HepG2 (cell line): ENCODE results near the gene JPT2.

ENCODE experiments used
- ELF4 ChIP-seq: sonication (generic); formaldehyde crosslinking; IDR thresholded peaks from 2 replicates; pipeline ENCODE4 v1.5.0; 2020; ENCODE audit warnings: missing genetic modification reagents, mild to moderate bottlenecking, moderate library complexity, borderline replicate concordance
- FOXK1 ChIP-seq: sonication (generic); formaldehyde crosslinking; IDR thresholded peaks from 2 replicates; pipeline ENCODE4 v1.4.0; 2020; ENCODE audit warnings: low read depth, missing genetic modification reagents, borderline replicate concordance
- KAT8 ChIP-seq: IDR thresholded peaks from 2 replicates; pipeline ENCODE4 v1.6.1; 2016; ENCODE audit warnings: missing genetic modification reagents, missing compliant biosample characterization
- MAZ ChIP-seq, 2 experiments: sonication (generic) in 1 of 2; formaldehyde crosslinking in 1 of 2; IDR thresholded peaks; 2 replicates each; pipeline versions ENCODE4 v1.5.0 to v1.6.1; 2012 to 2020; ENCODE audit warnings: low read depth in 2 of 2, mild to moderate bottlenecking in 2 of 2, borderline replicate concordance in 1 of 2, improper control_type of control experiment in 1 of 2, low read length in 1 of 2, missing genetic modification reagents in 1 of 2, moderate library complexity in 1 of 2
- PHF8 ChIP-seq: sonication (generic); formaldehyde crosslinking; IDR thresholded peaks from 2 replicates; pipeline ENCODE4 v1.5.0; 2020; ENCODE audit warnings: missing genetic modification reagents
- POLR2A ChIP-seq, 2 experiments: IDR thresholded peaks; 2 replicates each; pipeline ENCODE4 v1.6.1; 2011; ENCODE audit warnings: low read depth in 2 of 2, low read length in 2 of 2, mild to moderate bottlenecking in 1 of 2, moderate library complexity in 1 of 2; ENCODE audit not compliant: insufficient read depth in 1 of 2
- TAF1 ChIP-seq: sonication (generic); formaldehyde crosslinking; IDR thresholded peaks from 2 replicates; pipeline ENCODE4 v1.4.0; 2020; ENCODE audit warnings: missing genetic modification reagents
- TBP ChIP-seq: sonication (generic); formaldehyde crosslinking; IDR thresholded peaks from 2 replicates; pipeline ENCODE4 v1.5.0; 2020; ENCODE audit warnings: missing genetic modification reagents
- ZBTB7A ChIP-seq: sonication (generic); formaldehyde crosslinking; IDR thresholded peaks from 2 replicates; pipeline ENCODE4 v1.8.0; 2022; ENCODE audit warnings: mild to moderate bottlenecking, missing genetic modification reagents
- ZSCAN12 ChIP-seq: sonication (generic); formaldehyde crosslinking; IDR thresholded peaks from 2 replicates; pipeline ENCODE4 v1.9.0; 2021; ENCODE audit warnings: mild to moderate bottlenecking, missing genetic modification reagents
- TF ChIP-seq, protein P1 (sequence below): sonication (generic); formaldehyde crosslinking; IDR thresholded peaks from 2 replicates; pipeline ENCODE4 v1.4.0; 2020; ENCODE audit warnings: missing genetic modification reagents, borderline replicate concordance
- TF ChIP-seq, protein P2 (sequence below): sonication (generic); formaldehyde crosslinking; IDR thresholded peaks from 2 replicates; pipeline ENCODE4 v1.5.0; 2020; ENCODE audit warnings: mild to moderate bottlenecking, missing genetic modification reagents, borderline replicate concordance

DNA sequence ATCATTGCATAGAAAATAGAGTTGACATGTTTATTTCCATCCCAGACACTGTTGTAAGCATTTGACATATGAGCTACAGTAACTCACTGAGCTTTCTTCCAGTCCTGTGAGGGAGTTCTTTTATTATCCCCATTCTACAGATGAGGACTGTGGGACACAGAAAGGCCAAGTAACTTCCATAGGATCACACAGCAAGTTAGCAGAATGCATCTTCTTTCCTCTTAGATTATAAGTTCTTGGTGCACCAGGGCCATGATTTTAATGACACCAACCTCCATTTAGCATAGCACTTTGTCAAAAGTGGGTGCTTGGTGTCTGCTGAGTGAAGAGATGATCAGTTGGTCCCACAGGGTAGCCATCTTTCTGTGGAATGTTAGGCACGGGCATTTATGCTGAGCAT lies 12.7 kb downstream of the JPT2 start:
- TF ChIP-seq PHF8 (CRISPR knock-in tag) = no peak
- TF ChIP-seq, protein P1, sequence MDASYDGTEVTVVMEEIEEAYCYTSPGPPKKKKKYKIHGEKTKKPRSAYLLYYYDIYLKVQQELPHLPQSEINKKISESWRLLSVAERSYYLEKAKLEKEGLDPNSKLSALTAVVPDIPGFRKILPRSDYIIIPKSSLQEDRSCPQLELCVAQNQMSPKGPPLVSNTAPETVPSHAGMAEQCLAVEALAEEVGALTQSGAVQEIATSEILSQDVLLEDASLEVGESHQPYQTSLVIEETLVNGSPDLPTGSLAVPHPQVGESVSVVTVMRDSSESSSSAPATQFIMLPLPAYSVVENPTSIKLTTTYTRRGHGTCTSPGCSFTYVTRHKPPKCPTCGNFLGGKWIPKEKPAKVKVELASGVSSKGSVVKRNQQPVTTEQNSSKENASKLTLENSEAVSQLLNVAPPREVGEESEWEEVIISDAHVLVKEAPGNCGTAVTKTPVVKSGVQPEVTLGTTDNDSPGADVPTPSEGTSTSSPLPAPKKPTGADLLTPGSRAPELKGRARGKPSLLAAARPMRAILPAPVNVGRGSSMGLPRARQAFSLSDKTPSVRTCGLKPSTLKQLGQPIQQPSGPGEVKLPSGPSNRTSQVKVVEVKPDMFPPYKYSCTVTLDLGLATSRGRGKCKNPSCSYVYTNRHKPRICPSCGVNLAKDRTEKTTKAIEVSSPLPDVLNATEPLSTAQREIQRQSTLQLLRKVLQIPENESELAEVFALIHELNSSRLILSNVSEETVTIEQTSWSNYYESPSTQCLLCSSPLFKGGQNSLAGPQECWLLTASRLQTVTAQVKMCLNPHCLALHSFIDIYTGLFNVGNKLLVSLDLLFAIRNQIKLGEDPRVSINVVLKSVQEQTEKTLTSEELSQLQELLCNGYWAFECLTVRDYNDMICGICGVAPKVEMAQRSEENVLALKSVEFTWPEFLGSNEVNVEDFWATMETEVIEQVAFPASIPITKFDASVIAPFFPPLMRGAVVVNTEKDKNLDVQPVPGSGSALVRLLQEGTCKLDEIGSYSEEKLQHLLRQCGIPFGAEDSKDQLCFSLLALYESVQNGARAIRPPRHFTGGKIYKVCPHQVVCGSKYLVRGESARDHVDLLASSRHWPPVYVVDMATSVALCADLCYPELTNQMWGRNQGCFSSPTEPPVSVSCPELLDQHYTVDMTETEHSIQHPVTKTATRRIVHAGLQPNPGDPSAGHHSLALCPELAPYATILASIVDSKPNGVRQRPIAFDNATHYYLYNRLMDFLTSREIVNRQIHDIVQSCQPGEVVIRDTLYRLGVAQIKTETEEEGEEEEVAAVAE = no peak
- TF ChIP-seq TAF1 (CRISPR knock-in tag) = no peak
- no peak for TF ChIP-seq KAT8
- TF ChIP-seq POLR2A (IDR thresholded peaks at IDR 0.05; ENCODE audit: insufficient read depth in 1 of 2, low read depth in 2 of 2, low read length in 2 of 2) = no peak
- no peak for TF ChIP-seq TBP (CRISPR knock-in tag)
- TF ChIP-seq ZSCAN12 (CRISPR knock-in tag) = no peak
- no peak for TF ChIP-seq ZBTB7A (CRISPR knock-in tag)
- TF ChIP-seq MAZ (IDR thresholded peaks at IDR 0.05; ENCODE audit: borderline replicate concordance, low read depth, low read length) = no peak
- TF ChIP-seq MAZ (CRISPR knock-in tag; IDR thresholded peaks at IDR 0.05; ENCODE audit: low read depth) = no peak
- TF ChIP-seq FOXK1 = no peak
- TF ChIP-seq ELF4 (CRISPR knock-in tag) = no peak
- TF ChIP-seq, protein P2, sequence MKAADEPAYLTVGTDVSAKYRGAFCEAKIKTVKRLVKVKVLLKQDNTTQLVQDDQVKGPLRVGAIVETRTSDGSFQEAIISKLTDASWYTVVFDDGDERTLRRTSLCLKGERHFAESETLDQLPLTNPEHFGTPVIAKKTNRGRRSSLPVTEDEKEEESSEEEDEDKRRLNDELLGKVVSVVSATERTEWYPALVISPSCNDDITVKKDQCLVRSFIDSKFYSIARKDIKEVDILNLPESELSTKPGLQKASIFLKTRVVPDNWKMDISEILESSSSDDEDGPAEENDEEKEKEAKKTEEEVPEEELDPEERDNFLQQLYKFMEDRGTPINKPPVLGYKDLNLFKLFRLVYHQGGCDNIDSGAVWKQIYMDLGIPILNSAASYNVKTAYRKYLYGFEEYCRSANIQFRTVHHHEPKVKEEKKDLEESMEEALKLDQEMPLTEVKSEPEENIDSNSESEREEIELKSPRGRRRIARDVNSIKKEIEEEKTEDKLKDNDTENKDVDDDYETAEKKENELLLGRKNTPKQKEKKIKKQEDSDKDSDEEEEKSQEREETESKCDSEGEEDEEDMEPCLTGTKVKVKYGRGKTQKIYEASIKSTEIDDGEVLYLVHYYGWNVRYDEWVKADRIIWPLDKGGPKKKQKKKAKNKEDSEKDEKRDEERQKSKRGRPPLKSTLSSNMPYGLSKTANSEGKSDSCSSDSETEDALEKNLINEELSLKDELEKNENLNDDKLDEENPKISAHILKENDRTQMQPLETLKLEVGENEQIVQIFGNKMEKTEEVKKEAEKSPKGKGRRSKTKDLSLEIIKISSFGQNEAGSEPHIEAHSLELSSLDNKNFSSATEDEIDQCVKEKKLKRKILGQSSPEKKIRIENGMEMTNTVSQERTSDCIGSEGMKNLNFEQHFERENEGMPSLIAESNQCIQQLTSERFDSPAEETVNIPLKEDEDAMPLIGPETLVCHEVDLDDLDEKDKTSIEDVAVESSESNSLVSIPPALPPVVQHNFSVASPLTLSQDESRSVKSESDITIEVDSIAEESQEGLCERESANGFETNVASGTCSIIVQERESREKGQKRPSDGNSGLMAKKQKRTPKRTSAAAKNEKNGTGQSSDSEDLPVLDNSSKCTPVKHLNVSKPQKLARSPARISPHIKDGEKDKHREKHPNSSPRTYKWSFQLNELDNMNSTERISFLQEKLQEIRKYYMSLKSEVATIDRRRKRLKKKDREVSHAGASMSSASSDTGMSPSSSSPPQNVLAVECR = no peak
